ENCODE results near the gene GTPBP6.
A peak's percentile ranks its signal among the peaks of the same experiment; 100 is the strongest.

Gene GTPBP6

GRCh38 chrX:274904-275475 is 43.6 kb downstream of the GTPBP6 start:
- H3K4me2 ChIP-seq (ENCODE audit: low read length): peak overlapping the region; percentile 68
- no peaks in the 10 kb centered on the region for H3K27me3 ChIP-seq (ENCODE audit: insufficient read depth, low read length, poor library complexity)
- H4K8ac ChIP-seq (ENCODE audit: low read depth, low read length): no peak overlapping the region
- peak; percentile 81 for DNase-seq
- WGBS (ENCODE audit: extremely low coverage, insufficient coverage, low lambda C conversion rate): no CpG with 5 or more reads among the region's 16 CpGs
- H2AK5ac ChIP-seq (ENCODE audit: low read length): no peak overlapping the region
- H4K5ac ChIP-seq (ENCODE audit: low read length): no peak overlapping the region
- H3K18ac ChIP-seq (ENCODE audit: low read length): peak overlapping the region; percentile 65
- peaks cover 2% of the 10 kb centered on the region for H3K79me1 ChIP-seq (ENCODE audit: low read length)
- H2BK15ac ChIP-seq (replicated peaks; ENCODE audit: low read depth): no peak overlapping the region
- H3K9ac ChIP-seq (ENCODE audit: low read length): peak overlapping the region; percentile 63
- no peak overlapping the region for H3K23ac ChIP-seq (ENCODE audit: low read length)
- H3K4me3 ChIP-seq (ENCODE audit: low read length): no peak overlapping the region
- no peak overlapping the region for H2BK5ac ChIP-seq (ENCODE audit: low read length)
- H3K4ac ChIP-seq (ENCODE audit: low read depth, low read length): peak overlapping the region; percentile 66
- peak overlapping the region; percentile 68 for H3K27ac ChIP-seq (ENCODE audit: low read depth, low read length)
- H2BK120ac ChIP-seq (ENCODE audit: low read depth, low read length): peak overlapping the region; percentile 30
- H3K56ac ChIP-seq (ENCODE audit: low read length): peak overlapping the region; percentile 80
- no peaks in the 10 kb centered on the region for H3K36me3 ChIP-seq (ENCODE audit: control insufficient read depth, insufficient read depth, low read length)
- peaks cover 5% of the 10 kb centered on the region for H3K4me1 ChIP-seq (ENCODE audit: control insufficient read depth, low read depth, low read length)
- H3K79me2 ChIP-seq (ENCODE audit: control insufficient read depth, insufficient read depth, low read length): no peaks in the 10 kb centered on the region

- DNase-seq: no peak
- no peak overlapping the region for H3K23ac ChIP-seq (ENCODE audit: low read length)
- WGBS (ENCODE audit: extremely low coverage, insufficient coverage, low lambda C conversion rate): no CpG with 5 or more reads among the region's 21 CpGs
These were observed 47.7 kb downstream of the GTPBP6 start for GRCh38 chrX:270848-271367.

GRCh38 chrX:267771-268261 is 50.8 kb downstream of the GTPBP6 start:
- Histone ChIP-seq H2BK120ac (ENCODE audit: low read depth, low read length) (no peak overlapping the region), H4K5ac (ENCODE audit: low read length) (no peak overlapping the region), H3K9ac (ENCODE audit: low read length) (no peak overlapping the region), H3K4me2 (ENCODE audit: low read length) (no peak overlapping the region), H3K4ac (ENCODE audit: low read depth, low read length) (no peak overlapping the region), H3K36me3 (ENCODE audit: control insufficient read depth, insufficient read depth, low read length) (no peaks in the 10 kb centered on the region), H2BK15ac (replicated peaks; ENCODE audit: low read depth) (no peak overlapping the region), H3K79me1 (ENCODE audit: low read length) (no peaks in the 10 kb centered on the region), H2AK5ac (ENCODE audit: low read length) (no peak overlapping the region), H3K27me3 (ENCODE audit: insufficient read depth, low read length, poor library complexity) (no peaks in the 10 kb centered on the region), H3K23ac (ENCODE audit: low read length) (no peak overlapping the region), H3K79me2 (ENCODE audit: control insufficient read depth, insufficient read depth, low read length) (no peaks in the 10 kb centered on the region), H4K8ac (ENCODE audit: low read depth, low read length) (no peak overlapping the region), H3K56ac (ENCODE audit: low read length) (no peak overlapping the region), H3K4me1 (ENCODE audit: control insufficient read depth, low read depth, low read length) (no peaks in the 10 kb centered on the region), H3K4me3 (ENCODE audit: low read length) (no peak overlapping the region), H3K18ac (ENCODE audit: low read length) (no peak overlapping the region), H2BK5ac (ENCODE audit: low read length) (no peak overlapping the region), H3K27ac (ENCODE audit: low read depth, low read length) (no peak overlapping the region)
- no peak for DNase-seq
- no CpG with 5 or more reads among the region's 33 CpGs for WGBS (ENCODE audit: extremely low coverage, insufficient coverage, low lambda C conversion rate)

More at GRCh38 chrX:270848-271367, 47.7 kb downstream of the GTPBP6 start:
- Histone ChIP-seq H3K79me1 (ENCODE audit: low read length) (no peaks in the 10 kb centered on the region), H3K18ac (ENCODE audit: low read length) (no peak overlapping the region), H2BK5ac (ENCODE audit: low read length) (no peak overlapping the region), H4K8ac (ENCODE audit: low read depth, low read length) (no peak overlapping the region), H3K4ac (ENCODE audit: low read depth, low read length) (no peak overlapping the region), H4K5ac (ENCODE audit: low read length) (no peak overlapping the region), H3K4me1 (ENCODE audit: control insufficient read depth, low read depth, low read length) (peaks cover 2% of the 10 kb centered on the region), H2BK120ac (ENCODE audit: low read depth, low read length) (no peak overlapping the region), H3K27me3 (ENCODE audit: insufficient read depth, low read length, poor library complexity) (no peaks in the 10 kb centered on the region), H3K56ac (ENCODE audit: low read length) (no peak overlapping the region), H3K4me3 (ENCODE audit: low read length) (no peak overlapping the region), H3K27ac (ENCODE audit: low read depth, low read length) (no peak overlapping the region), H3K9ac (ENCODE audit: low read length) (no peak overlapping the region), H3K36me3 (ENCODE audit: control insufficient read depth, insufficient read depth, low read length) (no peaks in the 10 kb centered on the region), H2BK15ac (replicated peaks; ENCODE audit: low read depth) (no peak overlapping the region), H2AK5ac (ENCODE audit: low read length) (no peak overlapping the region), H3K4me2 (ENCODE audit: low read length) (no peak overlapping the region), H3K79me2 (ENCODE audit: control insufficient read depth, insufficient read depth, low read length) (no peaks in the 10 kb centered on the region)

- H3K56ac ChIP-seq (ENCODE audit: low read length): no peak overlapping the region
These were observed 53.1 kb downstream of the GTPBP6 start for GRCh38 chrX:265502-265901.

GRCh38 chrX:264634-265455 is 53.8 kb downstream of the GTPBP6 start:
- no CpG with 5 or more reads among the region's 16 CpGs for WGBS (ENCODE audit: extremely low coverage, insufficient coverage, low lambda C conversion rate)
- DNase-seq: no peak
- no peaks in the 10 kb centered on the region for H3K79me1 ChIP-seq (ENCODE audit: low read length)

More at GRCh38 chrX:265502-265901, 53.1 kb downstream of the GTPBP6 start:
- H2BK5ac ChIP-seq (ENCODE audit: low read length): no peak overlapping the region
- no peaks in the 10 kb centered on the region for H3K4me1 ChIP-seq (ENCODE audit: control insufficient read depth, low read depth, low read length)
- no peak overlapping the region for H3K4me2 ChIP-seq (ENCODE audit: low read length)
- no peak overlapping the region for H3K23ac ChIP-seq (ENCODE audit: low read length)
- H3K9ac ChIP-seq (ENCODE audit: low read length): no peak overlapping the region
- no peak overlapping the region for H4K5ac ChIP-seq (ENCODE audit: low read length)
- no peak overlapping the region for H3K4ac ChIP-seq (ENCODE audit: low read depth, low read length)
- H3K79me2 ChIP-seq (ENCODE audit: control insufficient read depth, insufficient read depth, low read length): no peaks in the 10 kb centered on the region
- no peaks in the 10 kb centered on the region for H3K79me1 ChIP-seq (ENCODE audit: low read length)
- no peaks in the 10 kb centered on the region for H3K36me3 ChIP-seq (ENCODE audit: control insufficient read depth, insufficient read depth, low read length)
- no peak overlapping the region for H3K18ac ChIP-seq (ENCODE audit: low read length)
- no peak overlapping the region for H2BK15ac ChIP-seq (replicated peaks; ENCODE audit: low read depth)
- WGBS (ENCODE audit: extremely low coverage, insufficient coverage, low lambda C conversion rate): no CpG with 5 or more reads among the region's 8 CpGs
- DNase-seq: no peak
- no peak overlapping the region for H4K8ac ChIP-seq (ENCODE audit: low read depth, low read length)
- H2BK120ac ChIP-seq (ENCODE audit: low read depth, low read length): no peak overlapping the region
- H2AK5ac ChIP-seq (ENCODE audit: low read length): no peak overlapping the region
- no peaks in the 10 kb centered on the region for H3K27me3 ChIP-seq (ENCODE audit: insufficient read depth, low read length, poor library complexity)
- H3K4me3 ChIP-seq (ENCODE audit: low read length): no peak overlapping the region
- H3K27ac ChIP-seq (ENCODE audit: low read depth, low read length): no peak overlapping the region

More at GRCh38 chrX:264634-265455, 53.8 kb downstream of the GTPBP6 start:
- Histone ChIP-seq H3K4ac (ENCODE audit: low read depth, low read length) (no peak overlapping the region), H3K27ac (ENCODE audit: low read depth, low read length) (no peak overlapping the region), H2AK5ac (ENCODE audit: low read length) (no peak overlapping the region), H3K56ac (ENCODE audit: low read length) (no peak overlapping the region), H3K27me3 (ENCODE audit: insufficient read depth, low read length, poor library complexity) (no peaks in the 10 kb centered on the region), H3K36me3 (ENCODE audit: control insufficient read depth, insufficient read depth, low read length) (no peaks in the 10 kb centered on the region), H3K23ac (ENCODE audit: low read length) (no peak overlapping the region), H2BK120ac (ENCODE audit: low read depth, low read length) (no peak overlapping the region), H3K18ac (ENCODE audit: low read length) (no peak overlapping the region), H3K4me1 (ENCODE audit: control insufficient read depth, low read depth, low read length) (no peaks in the 10 kb centered on the region), H4K5ac (ENCODE audit: low read length) (no peak overlapping the region), H3K79me2 (ENCODE audit: control insufficient read depth, insufficient read depth, low read length) (no peaks in the 10 kb centered on the region), H4K8ac (ENCODE audit: low read depth, low read length) (no peak overlapping the region), H3K4me2 (ENCODE audit: low read length) (no peak overlapping the region), H2BK5ac (ENCODE audit: low read length) (no peak overlapping the region), H3K4me3 (ENCODE audit: low read length) (no peak overlapping the region), H2BK15ac (replicated peaks; ENCODE audit: low read depth) (no peak overlapping the region), H3K9ac (ENCODE audit: low read length) (no peak overlapping the region)
